ENCODE results near the gene ANXA6.

DNA sequence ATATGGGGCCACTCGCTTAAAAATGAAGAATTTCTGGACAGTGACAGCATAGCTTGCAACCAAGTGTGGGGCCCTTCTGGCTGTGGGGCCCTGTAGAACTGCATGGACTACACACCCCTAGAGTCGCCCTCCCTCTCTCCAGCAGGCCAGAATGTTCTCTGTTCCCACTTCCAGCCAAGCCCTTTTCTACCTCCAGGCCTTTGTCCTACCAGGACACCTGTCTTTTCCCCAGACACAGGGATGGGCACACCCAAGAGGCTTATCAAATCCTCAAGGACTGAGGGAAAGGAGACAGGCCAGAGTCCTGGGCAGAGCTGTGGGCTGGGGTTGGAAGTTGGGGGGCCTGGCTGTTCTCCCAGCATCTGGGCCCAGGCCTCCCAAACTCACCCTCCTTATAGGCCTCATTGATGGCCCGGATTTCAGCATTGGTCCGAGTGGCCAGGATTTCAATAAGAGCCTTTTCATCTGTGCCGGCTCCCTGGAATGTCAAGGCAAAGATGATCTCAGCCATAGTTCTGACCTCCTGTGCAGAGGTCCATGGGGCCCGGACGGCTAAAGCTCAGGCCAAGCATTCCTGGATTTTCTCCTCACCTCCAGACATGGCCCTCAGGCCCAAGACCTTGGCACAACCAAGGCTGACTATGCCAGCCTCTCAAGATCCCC lies 38.5 kb downstream of the ANXA6 start:
- no peak for TF ChIP-seq EZH2 (IDR thresholded peaks at IDR 0.05; ENCODE audit: borderline replicate concordance, low read depth, low read length, severe bottlenecking)
- TF ChIP-seq, protein P1, sequence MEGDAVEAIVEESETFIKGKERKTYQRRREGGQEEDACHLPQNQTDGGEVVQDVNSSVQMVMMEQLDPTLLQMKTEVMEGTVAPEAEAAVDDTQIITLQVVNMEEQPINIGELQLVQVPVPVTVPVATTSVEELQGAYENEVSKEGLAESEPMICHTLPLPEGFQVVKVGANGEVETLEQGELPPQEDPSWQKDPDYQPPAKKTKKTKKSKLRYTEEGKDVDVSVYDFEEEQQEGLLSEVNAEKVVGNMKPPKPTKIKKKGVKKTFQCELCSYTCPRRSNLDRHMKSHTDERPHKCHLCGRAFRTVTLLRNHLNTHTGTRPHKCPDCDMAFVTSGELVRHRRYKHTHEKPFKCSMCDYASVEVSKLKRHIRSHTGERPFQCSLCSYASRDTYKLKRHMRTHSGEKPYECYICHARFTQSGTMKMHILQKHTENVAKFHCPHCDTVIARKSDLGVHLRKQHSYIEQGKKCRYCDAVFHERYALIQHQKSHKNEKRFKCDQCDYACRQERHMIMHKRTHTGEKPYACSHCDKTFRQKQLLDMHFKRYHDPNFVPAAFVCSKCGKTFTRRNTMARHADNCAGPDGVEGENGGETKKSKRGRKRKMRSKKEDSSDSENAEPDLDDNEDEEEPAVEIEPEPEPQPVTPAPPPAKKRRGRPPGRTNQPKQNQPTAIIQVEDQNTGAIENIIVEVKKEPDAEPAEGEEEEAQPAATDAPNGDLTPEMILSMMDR (IDR thresholded peaks at IDR 0.05; ENCODE audit: borderline replicate concordance, extremely low read depth, low read length, poor library complexity, severe bottlenecking): no peak
